Tibial nerve (tissue), 4 donors: ENCODE data around the gene SPEF2. TPM values are rescaled to one million over a fixed set of nuclear protein-coding genes. Genes with fewer than 3 reads are reported as not detected.

Experiments
- DNase-seq, 2 donors: peaks; one replicate each; pipeline ENCODE4 v3.0.0-alpha.2; 2019; ENCODE audit warnings: low spot score in 2 of 2
- H3K27ac ChIP-seq, 4 donors: fragments of 200-600 bp; sonication (generic) in 3 of 4; one replicate each; pipeline ENCODE4 v1.5.1; 2017 to 2019; ENCODE audit warnings: mild to moderate bottlenecking in 1 of 4
- H3K27me3 ChIP-seq, 2 donors: fragments of 200-600 bp; sonication (generic) in 1 of 2; one replicate each; pipeline versions ENCODE4 v1.5.1 to v1.6.0; 2017 to 2019
- H3K36me3 ChIP-seq, 3 donors: fragments of 200-600 bp; sonication (generic); one replicate each; pipeline ENCODE4 v1.5.1; 2018 to 2019
- H3K4me1 ChIP-seq, 4 donors: fragments of 200-600 bp; sonication (generic) in 3 of 4; one replicate each; pipeline ENCODE4 v1.5.1; 2017 to 2019
- H3K4me3 ChIP-seq, 4 donors: fragments of 200-600 bp; sonication (generic) in 3 of 4; one replicate each; pipeline ENCODE4 v1.5.1; 2017 to 2019; ENCODE audit warnings: mild to moderate bottlenecking in 1 of 4, moderate library complexity in 1 of 4
- H3K9me3 ChIP-seq, 4 donors: fragments of 200-600 bp; sonication (generic) in 3 of 4; one replicate each; pipeline ENCODE4 v1.5.1; 2017 to 2019
- CTCF ChIP-seq, 5 experiments: fragments of 200-600 bp in 3 of 5; fragments of 450-650 bp in 2 of 5; sonication (generic) in 3 of 5; IDR thresholded peaks; one replicate each; pipeline ENCODE4 v1.5.1; 2016 to 2019; ENCODE audit warnings: antibody characterized with exemption in 5 of 5, mild to moderate bottlenecking in 3 of 5, moderate library complexity in 2 of 5
- EP300 ChIP-seq, 2 donors: sonication (generic); formaldehyde crosslinking; IDR thresholded peaks; one replicate each; pipeline ENCODE4 v1.6.1; 2017; ENCODE audit warnings: antibody characterized with exemption in 2 of 2, mild to moderate bottlenecking in 1 of 2
- POLR2A ChIP-seq, 2 donors: fragments of 450-650 bp; IDR thresholded peaks; one replicate each; pipeline ENCODE4 v1.6.1; 2017; ENCODE audit warnings: antibody characterized with exemption in 2 of 2, mild to moderate bottlenecking in 2 of 2, moderate library complexity in 2 of 2
- WGBS, 2 donors: methylation state at CpG; one replicate each; pipeline ENCODE4 v1.1.5; 2018; 5-methylcytosine and 5-hydroxymethylcytosine counted together
- small RNA-seq: library from RNA; depleted of rRNA; stranded (forward); fragments of <200 nt; gene quantifications from one replicate; pipeline ENCODE3, GENCODE V24; 2016
- total RNA-seq, 4 donors: library from RNA; depleted of rRNA; stranded (reverse); fragments of >200 nt; gene quantifications; one replicate each; pipeline ENCODE4 v1.1.0, GENCODE V29; 2016

The SPEF2 gene
- total RNA-seq, 4 donors from 2014 or later: 5.1 to 33.5 (median 17.5) TPM

GRCh38 chr5:35863159-35863558 is 245.5 kb downstream of the SPEF2 start:
- Histone ChIP-seq H3K36me3 (no peaks in the 10 kb centered on the region), H3K27me3 (no peaks in the 10 kb centered on the region), H3K4me3 (no peak overlapping the region), H3K4me1 (peaks cover 0 to 2% (median 0%) of the 10 kb centered on the region in 4 donors), H3K27ac (no peak overlapping the region), H3K9me3 (no peaks in the 10 kb centered on the region)
- 80 to 82% methylated on average over 3 of the region's 3 CpGs for WGBS, 2 donors
- TF ChIP-seq CTCF (IDR thresholded peaks at IDR 0.05) (no peak), POLR2A (IDR thresholded peaks at IDR 0.05) (no peak), EP300 (IDR thresholded peaks at IDR 0.05) (no peak)
- no peak for DNase-seq

Small RNA genes lying within 50 kb of the gene (small RNA-seq; reads per million reads assigned to genes)
- not detected for gene RNU7-130P

Other genes starting within 250 kb of the SPEF2 start
- 1 to 10 TPM; 2.8 to 6.3 (median 5.7) TPM for gene IL7R, start 239.0 kb downstream of the SPEF2 start, total RNA-seq